Calu3 (cell line): ENCODE data around the gene SOX9. TPM values are rescaled to one million over a fixed set of nuclear protein-coding genes. Genes with fewer than 3 reads are reported as not detected.
"Not testable (repeated sequence)": the region's sequence is repeated elsewhere in the genome, so short reads cannot be mapped to it uniquely, and the experiment has no call there.

Source experiments
- BruUV-seq: library from RNA; stranded (reverse); fragments of 400-500 nt; replicated peaks from 2 replicates; lab custom pipeline; 2021; lab: Mats Ljungman, UMichigan
- CTCF ChIA-PET: fragments of 300-600 bp; sonication (Branson Sonifier 250); formaldehyde crosslinking; loops from one replicate; lab custom pipeline; 2022; ENCODE audit warnings: antibody characterized with exemption; lab: Charles Lee
- DNase-seq: peaks from one replicate; pipeline ENCODE4 v3.0.0; 2022
- H3K27ac Mint-ChIP-seq: one replicate; pipeline ENCODE4 v1.8.0; 2022; ENCODE audit warnings: mixed read lengths; ENCODE audit not compliant: unreplicated experiment
- H3K27me3 Mint-ChIP-seq: one replicate; pipeline ENCODE4 v1.8.0; 2022; ENCODE audit warnings: mixed read lengths; ENCODE audit not compliant: unreplicated experiment
- H3K36me3 Mint-ChIP-seq: one replicate; pipeline ENCODE4 v1.8.0; 2022; ENCODE audit warnings: mild to moderate bottlenecking, moderate library complexity, mixed read lengths; ENCODE audit not compliant: insufficient read depth, unreplicated experiment
- H3K4me1 Mint-ChIP-seq: one replicate; pipeline ENCODE4 v1.8.0; 2022; ENCODE audit warnings: mild to moderate bottlenecking, low read depth, mixed read lengths; ENCODE audit not compliant: unreplicated experiment
- H3K4me3 Mint-ChIP-seq: one replicate; pipeline ENCODE4 v1.8.0; 2022; ENCODE audit warnings: mild to moderate bottlenecking, low read depth, moderate library complexity, mixed read lengths; ENCODE audit not compliant: unreplicated experiment
- H3K9me3 Mint-ChIP-seq: one replicate; pipeline ENCODE4 v1.8.0; 2022; ENCODE audit warnings: low read depth, mixed read lengths; ENCODE audit not compliant: unreplicated experiment
- intact Hi-C: fragments of 100-400 bp; cut with micrococcal nuclease; formaldehyde crosslinking; loops from one replicate; pipeline ENCODE4 v1.10.0; 2022; ENCODE audit not compliant: unreplicated experiment
- total RNA-seq: library from RNA; stranded (reverse); gene quantifications from 2 replicates; pipeline ENCODE4 v1.2.3, GENCODE V29; 2022
- TF ChIP-seq, protein P1 (sequence below): fragments of 200-600 bp; IDR thresholded peaks from one replicate; pipeline ENCODE4 v1.8.0; 2022; ENCODE audit warnings: antibody characterized with exemption; ENCODE audit not compliant: unreplicated experiment

The SOX9 gene
- total RNA-seq, 1 experiment from 2014 or later: 210 TPM

DNA sequence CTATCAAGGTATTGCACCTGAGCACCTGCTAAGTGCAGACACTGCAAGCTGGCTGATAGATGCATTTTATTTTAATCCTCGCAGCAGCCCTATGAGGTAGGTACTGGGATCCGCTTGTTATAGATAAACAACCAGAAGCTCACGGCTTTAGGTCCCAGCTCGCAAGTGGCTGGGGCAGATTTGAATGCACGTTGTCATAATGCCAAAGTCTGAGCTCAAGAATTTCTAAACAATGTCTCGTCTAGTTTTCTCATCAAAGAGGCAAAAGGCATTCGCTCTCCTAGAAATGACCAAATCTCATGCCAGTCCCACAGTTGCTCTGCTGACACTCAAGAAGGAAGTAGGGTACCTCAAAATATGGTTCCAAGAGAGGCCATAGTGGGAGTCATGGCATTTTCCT is 20.5 kb downstream of the SOX9 start:
- Mint-ChIP-seq H3K9me3 (peaks cover 5% of the 10 kb centered on the region), H3K27me3 (peaks cover 20% of the 10 kb centered on the region), H3K4me3 (no peak overlapping the region), H3K27ac (no peak overlapping the region), H3K36me3 (no peaks in the 10 kb centered on the region), H3K4me1 (peaks cover 13% of the 10 kb centered on the region)
- intact Hi-C loops: no loop called here
- no TSS peak for BruUV-seq
- no peak for DNase-seq
- CTCF ChIA-PET: no interaction called here
- TF ChIP-seq, protein P1, sequence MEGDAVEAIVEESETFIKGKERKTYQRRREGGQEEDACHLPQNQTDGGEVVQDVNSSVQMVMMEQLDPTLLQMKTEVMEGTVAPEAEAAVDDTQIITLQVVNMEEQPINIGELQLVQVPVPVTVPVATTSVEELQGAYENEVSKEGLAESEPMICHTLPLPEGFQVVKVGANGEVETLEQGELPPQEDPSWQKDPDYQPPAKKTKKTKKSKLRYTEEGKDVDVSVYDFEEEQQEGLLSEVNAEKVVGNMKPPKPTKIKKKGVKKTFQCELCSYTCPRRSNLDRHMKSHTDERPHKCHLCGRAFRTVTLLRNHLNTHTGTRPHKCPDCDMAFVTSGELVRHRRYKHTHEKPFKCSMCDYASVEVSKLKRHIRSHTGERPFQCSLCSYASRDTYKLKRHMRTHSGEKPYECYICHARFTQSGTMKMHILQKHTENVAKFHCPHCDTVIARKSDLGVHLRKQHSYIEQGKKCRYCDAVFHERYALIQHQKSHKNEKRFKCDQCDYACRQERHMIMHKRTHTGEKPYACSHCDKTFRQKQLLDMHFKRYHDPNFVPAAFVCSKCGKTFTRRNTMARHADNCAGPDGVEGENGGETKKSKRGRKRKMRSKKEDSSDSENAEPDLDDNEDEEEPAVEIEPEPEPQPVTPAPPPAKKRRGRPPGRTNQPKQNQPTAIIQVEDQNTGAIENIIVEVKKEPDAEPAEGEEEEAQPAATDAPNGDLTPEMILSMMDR: no peak

DNA sequence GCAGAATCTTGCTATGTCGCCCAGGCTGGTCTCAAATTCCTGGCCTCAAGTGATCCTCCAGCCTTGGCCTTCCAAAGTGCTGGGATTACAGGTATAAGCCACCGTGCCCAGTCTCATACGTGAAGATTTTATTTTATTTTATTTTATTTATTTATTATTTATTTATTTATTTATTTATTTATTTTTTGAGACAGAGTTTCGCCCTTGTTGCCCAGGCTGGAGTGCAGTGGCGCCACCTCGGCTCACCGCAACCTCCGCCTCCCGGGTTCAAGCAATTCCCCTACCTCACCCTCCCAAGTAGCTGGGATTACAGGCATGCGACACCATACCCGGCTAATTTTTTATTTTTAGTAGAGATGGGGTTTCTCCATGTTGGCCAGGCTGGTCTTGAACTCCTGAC is 21.3 kb downstream of the SOX9 start:
- H3K36me3 Mint-ChIP-seq, CTCF ChIA-PET, H3K9me3 Mint-ChIP-seq, DNase-seq, intact Hi-C loops, H3K27ac Mint-ChIP-seq, BruUV-seq, H3K4me1 Mint-ChIP-seq, H3K4me3 Mint-ChIP-seq: not testable (repeated sequence)
- H3K27me3 Mint-ChIP-seq: peaks cover 28% of the 10 kb centered on the region

DNA sequence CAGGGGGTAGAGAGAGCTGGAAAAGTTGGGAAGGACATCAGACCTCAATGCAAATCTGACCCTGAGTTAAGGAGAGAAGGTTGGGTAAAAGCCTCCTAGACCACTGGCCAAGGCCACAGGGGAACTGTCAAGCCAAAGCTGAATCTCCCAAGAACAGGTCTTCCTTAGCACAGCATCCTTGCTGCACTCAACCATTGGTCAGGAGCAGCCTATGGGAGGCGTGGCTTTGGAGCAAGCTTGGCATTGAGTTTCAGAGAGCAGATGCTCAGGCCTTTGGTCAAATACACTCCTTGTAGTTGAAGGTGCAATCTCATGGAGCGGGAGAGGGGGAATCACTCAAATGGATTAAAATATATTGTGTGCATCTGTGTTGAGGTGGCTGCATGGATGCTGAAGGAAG is 21.8 kb downstream of the SOX9 start:
- no peak overlapping the region for H3K27ac Mint-ChIP-seq
- no peak for DNase-seq

DNA sequence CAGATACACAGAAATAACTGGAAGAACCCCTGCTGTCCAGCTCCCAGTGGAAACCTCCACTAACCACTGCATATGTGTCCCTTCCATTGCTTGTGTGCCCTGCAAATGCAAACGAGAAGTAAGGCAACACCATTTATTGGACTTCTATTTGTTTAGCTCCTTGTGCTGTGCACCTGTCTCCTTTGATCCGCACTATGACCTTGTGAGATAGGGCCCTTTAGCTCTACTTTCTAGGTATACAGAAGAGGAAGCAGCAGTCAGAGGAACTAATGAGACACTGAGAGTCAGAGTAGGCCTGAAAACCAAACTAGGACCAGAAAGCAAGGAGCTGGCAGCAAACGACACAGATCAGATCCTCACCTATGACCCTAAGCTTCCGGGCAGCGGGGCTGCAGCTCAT is 22.4 kb downstream of the SOX9 start:
- no TSS peak for BruUV-seq
- no peaks in the 10 kb centered on the region for H3K4me1 Mint-ChIP-seq
- peaks cover 8% of the 10 kb centered on the region for H3K9me3 Mint-ChIP-seq
- H3K27ac Mint-ChIP-seq: no peak overlapping the region
- H3K27me3 Mint-ChIP-seq: peaks cover 34% of the 10 kb centered on the region
- TF ChIP-seq, protein P1: no peak
- intact Hi-C loops: no loop called here
- DNase-seq: no peak
- no peak overlapping the region for H3K4me3 Mint-ChIP-seq
- CTCF ChIA-PET: interaction anchor here (0.9 kb wide), 1 partner anchor 32 kb away, joined by 7 read pairs; no protein-coding TSS in a partner anchor
- H3K36me3 Mint-ChIP-seq: no peaks in the 10 kb centered on the region

More for the DNA sequence above, 21.8 kb downstream of the SOX9 start:
- Mint-ChIP-seq H3K36me3 (no peaks in the 10 kb centered on the region), H3K9me3 (peaks cover 8% of the 10 kb centered on the region), H3K4me1 (peaks cover under 1% of the 10 kb centered on the region), H3K4me3 (no peak overlapping the region), H3K27me3 (peaks cover 33% of the 10 kb centered on the region)
- intact Hi-C loops: no loop called here
- CTCF ChIA-PET: no interaction called here
- BruUV-seq: no TSS peak
- TF ChIP-seq, protein P1: no peak

DNA sequence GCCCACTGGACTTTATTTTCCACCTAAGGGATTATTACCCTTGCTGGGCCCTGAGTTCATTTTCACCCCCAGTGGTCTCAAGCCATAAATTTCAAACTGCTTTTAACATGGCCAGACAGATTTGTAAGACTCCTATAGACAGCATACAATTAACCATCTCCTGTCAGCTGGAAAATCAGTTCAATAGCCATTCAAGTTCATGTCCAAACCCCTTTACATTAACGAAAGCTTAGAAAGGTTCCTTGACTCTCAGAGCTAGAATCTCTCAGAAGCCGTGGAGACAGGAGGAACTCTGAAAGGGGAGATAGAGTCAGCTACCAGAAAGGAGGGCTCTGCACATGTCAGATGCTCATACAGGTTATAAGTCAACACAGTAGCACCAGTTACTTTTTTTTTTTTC is 23.3 kb downstream of the SOX9 start:
- CTCF ChIA-PET: interaction anchor here (0.9 kb wide), 1 partner anchor 32 kb away, joined by 7 read pairs; no protein-coding TSS in a partner anchor
- intact Hi-C loops: no loop called here
- H3K4me1 Mint-ChIP-seq: no peaks in the 10 kb centered on the region
- BruUV-seq: no TSS peak
- H3K4me3 Mint-ChIP-seq: no peak overlapping the region
- H3K9me3 Mint-ChIP-seq: peaks cover 8% of the 10 kb centered on the region
- DNase-seq: no peak
- TF ChIP-seq, protein P1: no peak
- no peaks in the 10 kb centered on the region for H3K36me3 Mint-ChIP-seq
- H3K27ac Mint-ChIP-seq: no peak overlapping the region
- peaks cover 34% of the 10 kb centered on the region for H3K27me3 Mint-ChIP-seq
